Activated CD4-positive, alpha-beta memory T cell treated with anti-CD3 and anti-CD28 coated beads, Interleukin-2, amount 10 ng/mL, durations not matched to agents 7 days and 5 days (primary cell): ENCODE results near the gene POLR2E. TPM values are rescaled to one million over a fixed set of nuclear protein-coding genes. Genes with fewer than 3 reads are reported as not detected.
A peak's percentile ranks its signal among the peaks of the same experiment; 100 is the strongest.

Source experiments
- CTCF ChIA-PET: fragments of 350-600 bp; sonication (Branson Sonifier 250); formaldehyde crosslinking; loops from one replicate; lab custom pipeline; 2021; ENCODE audit warnings: antibody characterized with exemption, inconsistent platforms; lab: Charles Lee
- POLR2A ChIA-PET: fragments of 350-600 bp; sonication (Branson Sonifier 250); formaldehyde crosslinking; loops from one replicate; lab custom pipeline; 2021; ENCODE audit warnings: antibody characterized with exemption; lab: Charles Lee
- DNase-seq: peaks from one replicate; pipeline ENCODE4 v3.0.0-alpha.2; 2020
- H3K27ac Mint-ChIP-seq: one replicate; pipeline ENCODE4 v1.8.0; 2021; ENCODE audit warnings: mild to moderate bottlenecking, mixed read lengths
- H3K27me3 Mint-ChIP-seq: one replicate; pipeline ENCODE4 v1.8.0; 2021; ENCODE audit warnings: mixed read lengths
- H3K36me3 Mint-ChIP-seq: one replicate; pipeline ENCODE4 v1.8.0; 2021; ENCODE audit warnings: low read depth, mixed read lengths
- H3K4me1 Mint-ChIP-seq: one replicate; pipeline ENCODE4 v1.8.0; 2021; ENCODE audit warnings: mixed read lengths
- H3K4me3 Mint-ChIP-seq: one replicate; pipeline ENCODE4 v1.8.0; 2021; ENCODE audit warnings: mild to moderate bottlenecking, mixed read lengths
- H3K9me3 Mint-ChIP-seq: one replicate; pipeline ENCODE4 v1.8.0; 2021; ENCODE audit warnings: mixed read lengths
- total RNA-seq, 2 experiments: library from RNA; stranded (reverse); gene quantifications; one replicate each; pipeline ENCODE4 v1.2.3, GENCODE V29; 2021

Gene POLR2E
- total RNA-seq, 2 experiments from 2014 or later, result 116 to 120 TPM

DNA sequence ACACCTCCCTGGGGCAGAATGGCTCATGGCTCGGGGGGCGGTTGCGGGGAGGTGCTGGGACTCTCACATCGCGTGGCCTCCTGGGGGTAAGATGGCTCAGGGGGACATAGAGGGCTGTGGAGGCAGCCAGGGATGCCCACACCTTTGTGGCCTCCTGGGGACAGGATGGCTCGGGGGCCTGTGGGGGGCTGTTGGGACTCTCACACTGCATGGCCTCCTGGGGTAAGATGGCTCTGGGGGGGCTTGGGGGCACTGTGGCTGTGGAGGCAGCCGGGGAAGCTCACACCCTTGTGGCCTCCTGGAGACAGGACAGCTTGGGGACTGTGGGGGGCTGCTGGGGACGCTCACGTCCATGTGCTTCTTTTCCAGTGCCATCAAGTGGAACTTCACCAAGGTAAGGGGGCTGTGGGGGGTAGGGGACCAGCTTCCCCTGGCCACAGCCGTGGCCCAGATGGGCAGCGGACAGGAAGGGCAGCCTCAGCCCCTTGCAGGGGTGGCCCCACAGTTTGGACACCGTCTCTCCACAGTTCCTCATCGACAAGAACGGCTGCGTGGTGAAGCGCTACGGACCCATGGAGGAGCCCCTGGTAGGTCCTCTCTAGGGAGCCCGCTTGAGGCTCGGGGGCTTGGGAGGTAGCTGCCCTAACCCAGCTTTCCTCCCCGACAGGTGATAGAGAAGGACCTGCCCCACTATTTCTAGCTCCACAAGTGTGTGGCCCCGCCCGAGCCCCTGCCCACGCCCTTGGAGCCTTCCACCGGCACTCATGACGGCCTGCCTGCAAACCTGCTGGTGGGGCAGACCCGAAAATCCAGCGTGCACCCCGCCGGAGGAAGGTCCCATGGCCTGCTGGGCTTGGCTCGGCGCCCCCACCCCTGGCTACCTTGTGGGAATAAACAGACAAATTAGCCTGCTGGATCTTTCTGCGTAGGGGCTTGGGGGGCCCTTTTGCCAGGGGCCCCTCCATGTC is 11.0 kb upstream of the POLR2E start:
- no peaks in the 10 kb centered on the region for H3K27me3 Mint-ChIP-seq
- ChIA-PET CTCF (no interaction called here), POLR2A (interaction anchor here (0.8 to 8.9 kb wide), 5 partner anchors 9 to 39 kb away, joined by 3 to 104 read pairs (median 6); partner anchors contain the start of genes ARHGAP45 and POLR2E)
- H3K36me3 Mint-ChIP-seq, result peaks cover 10% of the 10 kb centered on the region
- peak overlapping the region; percentile 35 for H3K4me3 Mint-ChIP-seq
- H3K4me1 Mint-ChIP-seq, result peaks cover 33% of the 10 kb centered on the region
- peak overlapping the region; percentile 40 for H3K27ac Mint-ChIP-seq
- no peaks in the 10 kb centered on the region for H3K9me3 Mint-ChIP-seq
- DNase-seq, result no peak

DNA sequence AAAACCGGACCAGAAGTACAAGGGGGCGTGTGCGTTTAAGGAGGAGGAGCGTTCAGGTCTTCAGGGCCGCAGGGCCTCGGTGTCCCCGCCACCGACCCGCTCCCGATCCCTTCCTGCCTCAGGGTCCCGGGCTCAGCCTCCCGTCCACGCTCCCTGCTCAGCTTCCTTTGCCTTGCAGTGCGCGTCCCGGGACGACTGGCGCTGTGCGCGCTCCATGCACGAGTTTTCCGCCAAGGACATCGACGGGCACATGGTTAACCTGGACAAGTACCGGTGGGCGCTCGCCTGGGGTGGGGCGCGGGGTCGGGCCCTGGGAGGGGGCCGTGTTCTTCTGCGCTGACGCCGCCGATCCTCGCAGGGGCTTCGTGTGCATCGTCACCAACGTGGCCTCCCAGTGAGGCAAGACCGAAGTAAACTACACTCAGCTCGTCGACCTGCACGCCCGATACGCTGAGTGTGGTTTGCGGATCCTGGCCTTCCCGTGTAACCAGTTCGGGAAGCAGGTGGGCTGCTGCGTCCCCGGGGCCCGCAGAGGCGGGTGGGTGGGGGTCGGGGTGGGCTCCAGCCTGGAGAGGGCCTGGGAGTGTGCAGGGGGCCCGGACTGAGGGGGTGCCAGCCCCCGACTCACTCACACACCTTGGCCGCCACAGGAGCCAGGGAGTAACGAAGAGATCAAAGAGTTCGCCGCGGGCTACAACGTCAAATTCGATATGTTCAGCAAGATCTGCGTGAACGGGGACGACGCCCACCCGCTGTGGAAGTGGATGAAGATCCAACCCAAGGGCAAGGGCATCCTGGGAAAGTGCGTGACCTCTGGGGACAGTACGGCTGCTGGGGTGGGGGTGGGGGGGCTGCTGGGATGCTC is 10.1 kb upstream of the POLR2E start:
- no peaks in the 10 kb centered on the region for H3K27me3 Mint-ChIP-seq
- H3K9me3 Mint-ChIP-seq, result no peaks in the 10 kb centered on the region
- POLR2A ChIA-PET, result interaction anchor here (0.8 to 8.9 kb wide), 9 partner anchors 10 to 101 kb away, joined by 3 to 104 read pairs (median 5); partner anchors contain the start of genes ARHGAP45 and SBNO2
- no peak for DNase-seq
- H3K4me3 Mint-ChIP-seq, result peak overlapping the region; percentile 69
- H3K36me3 Mint-ChIP-seq, result peaks cover 10% of the 10 kb centered on the region
- peaks cover 34% of the 10 kb centered on the region for H3K4me1 Mint-ChIP-seq
- CTCF ChIA-PET, result no interaction called here
- H3K27ac Mint-ChIP-seq, result peak overlapping the region; percentile 31

DNA sequence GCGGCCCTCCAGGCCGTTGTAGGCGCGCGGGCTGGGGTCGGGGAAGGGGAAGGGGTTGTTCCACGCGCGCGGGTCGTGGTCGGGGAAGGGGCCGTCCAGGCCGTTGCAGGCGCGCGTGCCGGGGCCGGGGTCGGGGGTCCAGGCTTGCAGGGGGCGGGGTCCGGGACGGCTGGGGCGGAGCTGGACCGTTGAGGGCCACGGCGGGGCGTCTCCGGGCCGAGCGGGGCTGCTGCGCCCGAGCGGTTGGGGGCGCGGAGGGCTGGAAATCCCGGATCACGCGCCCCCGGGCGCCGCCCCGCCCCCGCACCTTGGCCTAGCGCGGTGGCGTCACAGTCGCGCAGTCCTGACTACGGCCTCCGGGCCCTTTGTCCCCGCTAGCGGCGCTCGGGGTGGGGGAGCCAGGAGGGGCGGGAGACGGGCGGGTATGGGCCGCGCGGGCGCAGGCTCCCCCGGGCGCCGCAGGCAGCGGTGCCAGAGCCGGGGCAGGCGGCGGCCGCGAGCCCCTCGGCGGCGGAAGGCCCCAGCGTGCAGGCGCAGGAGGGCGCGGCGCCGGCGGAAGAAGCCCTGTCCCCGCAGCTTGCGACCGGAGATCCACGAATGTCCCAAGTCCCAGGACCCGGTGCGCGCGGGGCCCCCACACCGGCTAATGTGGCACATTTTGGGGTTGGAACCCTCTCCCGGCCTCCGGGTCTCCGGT is 9.3 kb upstream of the POLR2E start:
- peaks cover 18% of the 10 kb centered on the region for H3K36me3 Mint-ChIP-seq
- peak overlapping the region; percentile 31 for H3K27ac Mint-ChIP-seq
- H3K9me3 Mint-ChIP-seq, result peaks cover 6% of the 10 kb centered on the region
- H3K4me3 Mint-ChIP-seq, result peak overlapping the region; percentile 69
- H3K27me3 Mint-ChIP-seq, result no peaks in the 10 kb centered on the region
- ChIA-PET POLR2A (interaction anchor here (0.6 to 8.9 kb wide), 10 partner anchors 19 to 165 kb away, joined by 3 to 104 read pairs (median 6); partner anchors contain the start of genes ARHGAP45, CIRBP and SBNO2), CTCF (no interaction called here)
- peak; percentile 74 for DNase-seq
- peaks cover 40% of the 10 kb centered on the region for H3K4me1 Mint-ChIP-seq

DNA sequence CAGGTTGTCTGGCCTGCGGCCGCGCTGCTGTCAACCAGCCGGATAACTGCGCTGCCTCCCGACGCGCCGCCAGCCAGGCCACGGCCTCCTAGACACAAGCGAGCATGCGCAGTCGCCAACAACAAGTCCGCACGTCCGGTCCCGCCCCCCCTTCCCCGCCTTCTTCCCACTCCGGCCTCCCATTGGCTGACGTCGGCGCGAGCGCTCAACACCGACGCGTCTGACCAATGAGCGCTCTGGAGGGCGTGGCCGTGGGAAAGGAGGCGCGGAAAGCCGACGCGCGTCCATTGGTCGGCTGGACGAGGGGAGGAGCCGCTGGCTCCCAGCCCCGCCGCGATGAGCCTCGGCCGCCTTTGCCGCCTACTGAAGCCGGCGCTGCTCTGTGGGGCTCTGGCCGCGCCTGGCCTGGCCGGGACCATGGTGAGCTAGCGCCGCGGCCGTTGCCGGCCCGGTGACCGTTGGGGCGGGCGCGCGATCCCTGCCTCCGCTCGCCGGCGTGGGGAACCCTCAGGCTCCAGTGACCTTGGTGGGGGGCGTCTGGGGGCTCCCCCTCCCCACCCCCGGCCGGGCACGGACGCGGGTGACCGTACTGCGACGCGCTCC is 8.6 kb upstream of the POLR2E start, which contains the start of gene GPX4:
Gene GPX4, plus strand, starts transcription at position 287 of the 603 bp plus-strand sequence. Its CDS starts 50 bp downstream, at position 337.
- ChIA-PET CTCF (interaction anchor here (1.0 kb wide), 1 partner anchor 141 kb away, joined by 4 read pairs; no protein-coding TSS in a partner anchor), POLR2A (interaction anchor here (0.6 to 8.9 kb wide), 11 partner anchors 12 to 165 kb away, joined by 3 to 104 read pairs (median 5); partner anchors contain the start of genes ARHGAP45, CIRBP and SBNO2)
- H3K36me3 Mint-ChIP-seq, result peaks cover 22% of the 10 kb centered on the region
- H3K27me3 Mint-ChIP-seq, result no peaks in the 10 kb centered on the region
- H3K9me3 Mint-ChIP-seq, result peaks cover 10% of the 10 kb centered on the region
- H3K27ac Mint-ChIP-seq, result peak within 1 kb of the TSS; percentile 89
- H3K4me1 Mint-ChIP-seq, result peaks cover 47% of the 10 kb centered on the region
- DNase-seq, result peak; percentile 99
- H3K4me3 Mint-ChIP-seq, result peak within 1 kb of the TSS; percentile 69

DNA sequence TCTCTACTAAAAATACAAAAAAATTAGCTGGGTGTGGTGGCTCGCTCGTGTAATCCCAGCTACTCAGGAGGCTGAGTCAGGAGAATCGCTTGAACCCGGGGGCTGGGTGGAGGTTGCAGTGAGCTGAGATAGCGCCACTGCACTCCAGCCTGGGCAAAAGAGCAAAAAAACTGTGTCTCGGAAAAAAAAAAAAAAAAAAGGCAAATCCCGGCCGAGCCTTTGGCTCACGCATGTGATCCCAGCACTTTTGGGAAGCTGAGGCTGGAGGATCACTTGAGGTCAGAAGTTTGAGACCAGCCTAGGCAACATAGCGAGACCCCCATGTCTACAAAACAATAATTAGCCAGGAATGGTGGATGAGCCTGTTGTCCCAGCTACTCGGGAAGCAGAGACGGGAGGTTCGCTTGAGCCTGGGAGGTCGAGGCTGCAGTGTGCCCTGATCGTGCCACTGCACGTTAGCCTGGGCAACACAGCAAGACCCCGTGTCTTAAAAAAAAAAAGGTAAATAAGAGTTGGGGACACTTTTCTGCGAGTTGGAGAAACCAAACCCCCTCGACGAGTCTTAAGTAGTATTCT is 8.0 kb upstream of the POLR2E start:
- Mint-ChIP-seq H3K9me3 (peaks cover 12% of the 10 kb centered on the region), H3K27me3 (no peaks in the 10 kb centered on the region), H3K36me3 (peaks cover 23% of the 10 kb centered on the region), H3K27ac (peak overlapping the region; percentile 89), H3K4me1 (peaks cover 53% of the 10 kb centered on the region), H3K4me3 (peak overlapping the region; percentile 61)
- no peak for DNase-seq
- ChIA-PET POLR2A (interaction anchor here (0.6 to 8.9 kb wide), 11 partner anchors 12 to 166 kb away, joined by 3 to 104 read pairs (median 5); partner anchors contain the start of genes ARHGAP45 and CIRBP), CTCF (interaction anchor here (0.7 to 1.0 kb wide), 3 partner anchors 38 to 141 kb away, joined by 3 to 4 read pairs (median 4); no protein-coding TSS in a partner anchor)

DNA sequence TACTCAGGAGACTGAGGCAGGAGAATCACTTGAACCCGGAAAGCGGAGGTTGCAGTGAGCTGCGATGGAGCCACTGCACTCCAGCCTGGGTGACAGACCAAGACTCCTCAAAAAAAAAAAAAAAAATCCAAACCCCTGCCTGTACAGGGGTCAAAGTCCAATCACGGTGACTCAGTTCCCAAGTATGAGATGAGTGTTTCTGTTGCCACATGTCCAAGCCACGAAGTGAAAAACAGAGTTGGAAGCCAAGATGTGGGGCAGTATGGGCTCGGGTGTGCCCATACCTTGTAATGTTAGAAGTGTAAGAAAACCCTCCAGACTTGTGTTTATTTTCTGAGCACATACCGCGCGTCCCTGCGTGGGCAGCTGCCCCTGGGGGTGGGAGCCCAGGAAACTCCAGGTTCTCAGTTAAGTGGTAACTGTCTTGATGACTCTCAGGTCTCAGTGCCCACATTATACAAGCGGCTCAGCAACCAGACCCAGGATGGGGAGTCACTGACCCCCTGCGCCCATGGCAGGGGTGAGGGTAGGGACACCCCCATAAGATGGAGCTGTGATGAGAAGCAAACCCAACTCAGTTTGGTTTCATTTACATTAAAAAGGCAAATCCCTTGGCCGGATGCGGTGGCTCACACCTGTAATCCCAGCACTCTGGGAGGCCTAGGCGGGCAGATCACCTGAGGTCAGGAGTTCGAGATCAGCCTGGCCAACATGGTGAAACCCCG is 7.4 kb upstream of the POLR2E start:
- peaks cover 25% of the 10 kb centered on the region for H3K36me3 Mint-ChIP-seq
- DNase-seq, result peak; percentile 66
- H3K27ac Mint-ChIP-seq, result peak overlapping the region; percentile 89
- peak overlapping the region; percentile 61 for H3K4me3 Mint-ChIP-seq
- H3K4me1 Mint-ChIP-seq, result peaks cover 58% of the 10 kb centered on the region
- CTCF ChIA-PET, result interaction anchor here (0.7 to 1.0 kb wide), 4 partner anchors 37 to 142 kb away, joined by 3 to 4 read pairs (median 4); no protein-coding TSS in a partner anchor
- no peaks in the 10 kb centered on the region for H3K27me3 Mint-ChIP-seq
- peaks cover 12% of the 10 kb centered on the region for H3K9me3 Mint-ChIP-seq
- POLR2A ChIA-PET, result interaction anchor here (0.6 to 8.9 kb wide), 10 partner anchors 13 to 167 kb away, joined by 3 to 104 read pairs (median 4); partner anchors contain the start of genes ARHGAP45 and CIRBP

DNA sequence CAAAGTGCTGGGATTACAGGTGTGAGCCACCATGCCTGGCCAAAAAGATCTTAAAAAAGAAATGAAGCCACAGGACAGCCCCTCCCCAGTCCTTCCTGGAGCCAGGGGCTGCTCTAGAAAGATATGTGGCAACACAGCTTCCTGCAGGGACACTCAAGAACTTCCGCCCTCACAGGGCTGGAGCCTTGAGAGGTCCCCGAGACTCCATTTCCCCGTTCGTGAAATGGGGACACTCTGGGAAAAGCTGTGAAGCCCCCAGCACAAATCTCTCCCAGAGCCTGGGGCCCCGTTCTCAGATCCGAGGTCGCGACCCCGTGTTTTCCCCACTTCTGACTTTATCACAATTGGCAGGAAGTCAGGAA is 6.1 kb upstream of the POLR2E start:
- Mint-ChIP-seq H3K27ac (peak overlapping the region; percentile 89), H3K36me3 (peaks cover 18% of the 10 kb centered on the region), H3K27me3 (no peaks in the 10 kb centered on the region), H3K4me3 (no peak overlapping the region), H3K9me3 (peaks cover 12% of the 10 kb centered on the region), H3K4me1 (peaks cover 58% of the 10 kb centered on the region)
- ChIA-PET CTCF (interaction anchor here (0.8 kb wide), 1 partner anchor 34 kb away, joined by 3 read pairs; the partner anchor contains the start of gene ARHGAP45), POLR2A (interaction anchor here (1.0 to 8.9 kb wide), 3 partner anchors 16 to 34 kb away, joined by 3 to 104 read pairs (median 31); partner anchors contain the start of gene ARHGAP45)
- DNase-seq, result no peak

DNA sequence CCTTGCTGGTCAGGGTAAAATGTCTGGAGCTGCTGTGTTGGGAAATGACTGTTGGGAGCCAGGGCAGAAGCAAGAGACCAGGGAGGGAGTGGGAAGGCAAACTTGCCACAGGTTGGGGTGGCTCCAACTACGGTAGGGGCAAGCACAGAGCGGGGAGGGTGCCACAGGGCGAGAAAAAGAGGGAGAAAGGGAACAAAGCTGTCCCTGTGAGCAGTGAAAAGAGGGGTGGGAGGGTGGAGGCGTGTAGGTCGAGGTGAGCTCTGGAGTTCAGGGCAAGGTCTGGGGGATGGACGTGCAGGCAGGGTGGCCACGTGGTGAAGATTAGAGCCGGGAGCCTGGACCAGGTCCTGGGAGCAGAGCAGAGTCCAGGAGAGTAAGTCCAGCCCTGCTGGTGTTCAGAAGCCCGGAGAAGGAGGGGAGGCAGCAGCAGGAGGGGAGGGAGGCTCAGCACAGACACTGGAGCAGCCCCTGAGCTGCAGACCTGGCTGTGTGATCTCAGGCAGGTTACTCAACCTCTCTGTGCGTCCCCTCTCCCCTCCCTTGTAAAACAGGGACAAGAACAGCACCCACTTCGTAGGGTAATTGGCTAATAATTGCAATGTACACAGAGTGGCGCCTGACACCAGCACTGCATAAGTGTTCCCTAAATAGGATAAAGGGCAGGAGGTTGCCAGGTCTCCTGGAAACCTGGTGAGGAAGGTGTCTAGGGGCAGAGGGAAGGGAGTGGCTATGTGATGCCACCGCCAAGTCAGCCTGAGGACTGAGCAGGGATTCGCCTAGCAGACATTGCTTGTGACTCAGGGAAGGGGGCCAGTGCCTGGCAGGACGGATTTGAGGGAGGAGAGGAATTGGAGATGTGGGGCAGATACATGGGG is 3.2 kb upstream of the POLR2E start:
- Mint-ChIP-seq H3K27me3 (no peaks in the 10 kb centered on the region), H3K4me1 (peaks cover 73% of the 10 kb centered on the region), H3K36me3 (peaks cover 23% of the 10 kb centered on the region), H3K9me3 (peaks cover 12% of the 10 kb centered on the region), H3K4me3 (no peak overlapping the region), H3K27ac (peak overlapping the region; percentile 57)
- ChIA-PET CTCF (interaction anchor here (1.2 kb wide), 1 partner anchor 15 kb away, joined by 5 read pairs; no protein-coding TSS in a partner anchor), POLR2A (interaction anchor here (1.1 to 8.8 kb wide), 4 partner anchors 18 to 171 kb away, joined by 3 to 109 read pairs (median 4); partner anchors contain the start of genes ARHGAP45 and CIRBP)
- DNase-seq, result no peak

DNA sequence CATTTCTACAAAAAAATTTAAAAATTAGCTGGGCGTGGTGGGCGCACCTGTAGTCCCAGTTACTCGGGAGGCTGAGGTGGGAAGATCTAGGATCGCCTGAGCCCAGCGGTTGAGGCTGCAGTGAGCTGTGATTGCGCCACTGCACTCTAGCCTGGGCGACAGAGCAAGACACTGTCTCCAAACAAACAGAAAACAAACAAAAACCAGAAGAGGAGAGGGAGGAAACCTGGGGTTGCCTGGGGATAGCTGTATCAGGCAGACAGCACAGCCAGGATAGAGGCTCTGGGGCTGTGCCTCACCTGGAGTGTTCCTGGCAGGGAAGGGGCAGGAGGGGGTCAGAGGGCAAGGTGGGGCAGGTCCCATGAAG is 2.6 kb upstream of the POLR2E start:
- ChIA-PET POLR2A (interaction anchor here (1.1 to 8.8 kb wide), 4 partner anchors 17 to 172 kb away, joined by 3 to 109 read pairs (median 4); partner anchors contain the start of genes ARHGAP45 and CIRBP), CTCF (interaction anchor here (1.2 kb wide), 1 partner anchor 16 kb away, joined by 5 read pairs; no protein-coding TSS in a partner anchor)
- Mint-ChIP-seq H3K36me3 (peaks cover 29% of the 10 kb centered on the region), H3K9me3 (peaks cover 12% of the 10 kb centered on the region), H3K4me1 (peaks cover 73% of the 10 kb centered on the region), H3K27ac (no peak overlapping the region), H3K27me3 (no peaks in the 10 kb centered on the region), H3K4me3 (no peak overlapping the region)
- no peak for DNase-seq
